Sciatic nerve (tissue), 2 donors: Measurements from ENCODE around the gene BTBD18. TPM values are rescaled to one million over a fixed set of nuclear protein-coding genes. Genes with fewer than 3 reads are reported as not detected.

Experiments used
- ATAC-seq: fragments of 200-7000 bp; cut with Tn5 transposase; one replicate; pipeline ENCODE4 v1.9.1; 2020; ENCODE audit warnings: mild to moderate bottlenecking, moderate library complexity
- DNase-seq: peaks from one replicate; pipeline ENCODE4 v3.0.0-alpha.2; 2020; ENCODE audit warnings: low spot score
- intact Hi-C: fragments of 100-400 bp; cut with DNase I; formaldehyde crosslinking; loops from one replicate; pipeline ENCODE4 v1.14.2; 2022
- total RNA-seq: library from RNA; stranded (reverse); fragmentation: NEBNext Ultra II Directional; extraction: Animal tissue kit (Norgen Biotek cat#: 25700); gene quantifications from one replicate; pipeline ENCODE4 v1.2.1, GENCODE V29; 2021
- donor health status: DM: no; HTN: no; CAD: no.
- donor health status: DM: no; HTN: no; CAD: no.

Gene BTBD18, protein sequence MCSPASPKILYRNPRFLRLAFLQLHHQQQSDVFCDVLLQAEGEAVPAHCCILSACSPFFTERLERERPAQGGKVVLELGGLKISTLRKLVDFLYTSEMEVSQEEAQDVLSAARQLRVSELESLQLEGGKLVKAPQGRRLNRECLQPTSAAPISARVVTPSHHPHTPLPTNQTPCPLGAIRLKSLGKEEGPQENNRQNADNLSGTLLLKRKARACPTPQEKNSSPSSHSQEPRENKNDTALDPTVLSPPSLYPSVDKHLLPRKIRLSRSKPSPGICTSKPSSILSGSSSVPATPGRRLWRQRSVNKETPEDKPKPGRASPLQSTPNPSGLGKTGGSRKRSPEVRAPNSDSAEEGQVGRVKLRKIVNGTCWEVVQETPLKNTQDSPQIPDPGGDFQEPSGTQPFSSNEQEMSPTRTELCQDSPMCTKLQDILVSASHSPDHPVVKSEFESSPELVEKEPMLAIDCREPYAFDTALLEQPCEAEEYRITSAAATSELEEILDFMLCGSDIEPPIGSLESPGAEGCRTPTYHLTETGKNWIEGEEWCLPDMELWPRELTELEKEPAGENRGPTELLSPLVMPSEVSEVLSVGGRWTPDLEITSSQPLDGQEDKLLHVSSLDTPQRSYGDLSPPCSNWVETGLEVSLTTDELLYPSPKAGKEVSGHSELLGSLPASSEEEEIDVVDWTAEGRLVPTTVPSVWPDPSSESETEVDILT
- total RNA-seq, result not detected

- intact Hi-C loops, result no loop called here
- peak; percentile 76 for ATAC-seq
- no peak for DNase-seq
Measured at GRCh38 chr11:57751676-57752253, at the start of gene BTBD18. Gene BTBD18 (minus strand): TSS chr11:57751819. CDS start chr11:57751188, 631 bp downstream.

DNA sequence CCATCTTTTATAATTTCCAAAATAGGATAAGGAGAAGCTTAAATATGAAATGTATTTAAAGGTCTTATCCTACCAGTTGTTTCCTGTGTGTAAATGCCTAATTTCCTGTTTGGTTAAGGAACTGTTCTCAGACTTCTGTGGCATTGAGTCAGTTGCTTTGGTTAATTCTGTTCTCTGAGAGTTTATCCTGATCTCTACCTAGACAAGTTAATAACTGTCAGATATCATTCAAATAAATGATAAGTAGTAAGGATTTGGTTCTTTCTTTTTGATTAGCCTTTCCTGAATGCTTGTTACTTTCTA lies 49.5 kb upstream of the BTBD18 start:
- ATAC-seq, result no peak
- DNase-seq, result no peak
- intact Hi-C loops, result loop anchor here (10.0 kb wide), 2 partner anchors 56 to 136 kb away; partner anchors contain the start of genes SELENOH and ZDHHC5

DNA sequence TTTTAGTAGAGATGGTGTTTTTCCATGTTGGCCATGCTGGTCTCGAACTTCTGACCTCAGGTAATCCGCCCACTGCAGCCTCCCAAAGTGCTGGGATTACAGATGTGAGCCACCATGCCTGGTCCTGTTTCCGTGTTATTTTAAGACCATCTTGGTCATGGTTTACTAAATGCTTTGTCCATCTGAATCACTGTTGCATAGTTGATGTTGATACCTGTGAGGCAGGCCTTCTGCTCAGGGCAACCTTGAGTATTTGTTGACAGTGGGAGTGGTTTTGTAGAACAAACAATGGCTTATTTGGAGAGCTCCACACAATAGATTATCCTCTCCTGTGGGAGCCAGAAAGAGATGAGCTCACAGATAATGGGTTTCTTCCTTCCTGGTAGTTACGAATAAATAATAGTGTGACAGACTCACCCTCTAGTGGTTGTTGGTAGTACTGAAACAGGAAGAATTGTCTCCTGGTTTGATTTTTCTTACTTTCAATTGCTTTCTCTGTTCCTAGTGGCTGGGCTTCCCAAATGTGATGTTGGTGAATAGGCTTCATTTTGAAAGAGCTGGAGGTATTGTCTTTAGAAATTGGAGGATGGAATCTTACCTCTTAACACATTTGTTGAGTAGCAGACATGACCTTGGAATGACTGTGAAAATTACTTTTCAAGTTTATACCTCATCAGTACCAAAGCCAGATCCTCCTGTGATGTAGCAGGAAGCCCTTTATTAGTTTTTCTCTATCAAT lies 49.0 kb upstream of the BTBD18 start:
- DNase-seq (no peak), ATAC-seq (peak; percentile 89)
- intact Hi-C loops, result loop anchor here (10.0 kb wide), 2 partner anchors 56 to 136 kb away; partner anchors contain the start of genes SELENOH and ZDHHC5

DNA sequence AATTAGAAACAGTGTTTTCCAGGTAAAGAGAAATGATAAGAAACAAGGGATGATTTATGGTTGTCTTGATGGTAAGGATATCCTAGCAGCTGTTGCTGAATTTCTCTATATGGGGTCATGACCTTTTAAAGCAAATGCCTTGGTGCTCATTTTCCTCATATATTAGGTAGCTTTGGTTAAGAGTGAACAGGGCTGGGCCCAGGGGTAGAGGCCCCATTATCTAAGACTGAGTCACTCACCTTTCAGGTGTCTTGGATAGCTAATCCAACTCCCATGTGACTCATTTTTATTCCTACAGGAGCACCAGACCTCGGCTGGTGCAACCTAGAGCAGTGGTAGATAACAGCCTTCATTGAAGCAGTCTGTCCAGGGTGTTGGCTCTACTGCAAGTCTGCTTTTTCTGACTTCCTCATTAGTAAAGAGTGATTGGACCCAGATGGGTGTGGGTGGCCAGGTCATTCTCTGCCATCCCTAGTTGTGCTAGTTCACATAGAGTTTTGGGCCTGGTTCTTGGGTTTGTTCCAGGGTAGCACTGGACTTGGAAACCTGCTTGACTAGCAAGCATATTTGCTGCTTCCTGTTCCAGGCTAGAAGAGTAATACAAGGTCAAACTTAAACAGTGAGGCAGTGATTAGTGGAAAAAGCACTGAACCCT lies 47.4 kb upstream of the BTBD18 start:
- DNase-seq, result no peak
- intact Hi-C loops, result no loop called here

GRCh38 chr11:57793351-57794115 lies 41.9 kb upstream of the BTBD18 start:
- DNase-seq (no peak), ATAC-seq (no peak)
- intact Hi-C loops, result no loop called here

More for the DNA sequence above, 47.4 kb upstream of the BTBD18 start:
- peak; percentile 66 for ATAC-seq

GRCh38 chr11:57792870-57793269 lies 41.3 kb upstream of the BTBD18 start:
- intact Hi-C loops, result no loop called here
- peak; percentile 62 for ATAC-seq
- DNase-seq, result no peak

GRCh38 chr11:57792060-57792541 lies 40.5 kb upstream of the BTBD18 start:
- intact Hi-C loops, result no loop called here
- DNase-seq, result peak; percentile 73
- ATAC-seq, result peak; percentile 85

DNA sequence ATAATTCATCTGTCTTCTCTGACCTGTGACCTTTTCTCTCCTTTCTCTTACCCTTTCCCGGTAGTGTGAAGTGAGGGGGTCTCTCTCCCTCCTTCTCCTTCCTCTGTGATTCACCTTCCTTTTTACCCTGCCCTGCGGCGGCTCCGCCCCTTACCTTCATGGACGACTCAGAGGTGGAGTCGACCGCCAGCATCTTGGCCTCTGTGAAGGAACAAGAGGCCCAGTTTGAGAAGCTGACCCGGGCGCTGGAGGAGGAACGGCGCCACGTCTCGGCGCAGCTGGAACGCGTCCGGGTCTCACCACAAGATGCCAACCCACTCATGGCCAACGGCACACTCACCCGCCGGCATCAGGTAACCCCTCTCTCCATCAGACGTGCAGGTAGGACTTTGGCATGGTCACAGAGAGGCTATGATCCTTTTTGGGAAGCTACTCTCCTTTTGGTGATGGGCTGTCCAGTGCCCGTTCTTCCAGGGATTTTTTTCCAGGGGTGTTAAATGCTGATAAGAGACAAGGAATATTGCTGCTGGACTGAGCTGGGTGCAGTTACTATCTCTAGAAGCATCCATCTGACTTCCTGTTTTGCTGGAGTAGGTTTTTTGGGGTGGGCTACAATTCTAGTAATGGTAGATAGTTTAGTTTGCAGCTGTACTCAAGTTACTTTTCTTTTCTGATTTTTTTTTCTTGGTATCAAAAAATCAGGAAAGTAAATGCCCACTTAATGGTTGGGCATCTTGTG lies 39.9 kb upstream of the BTBD18 start:
- intact Hi-C loops, result no loop called here
- ATAC-seq (no peak), DNase-seq (no peak)

DNA sequence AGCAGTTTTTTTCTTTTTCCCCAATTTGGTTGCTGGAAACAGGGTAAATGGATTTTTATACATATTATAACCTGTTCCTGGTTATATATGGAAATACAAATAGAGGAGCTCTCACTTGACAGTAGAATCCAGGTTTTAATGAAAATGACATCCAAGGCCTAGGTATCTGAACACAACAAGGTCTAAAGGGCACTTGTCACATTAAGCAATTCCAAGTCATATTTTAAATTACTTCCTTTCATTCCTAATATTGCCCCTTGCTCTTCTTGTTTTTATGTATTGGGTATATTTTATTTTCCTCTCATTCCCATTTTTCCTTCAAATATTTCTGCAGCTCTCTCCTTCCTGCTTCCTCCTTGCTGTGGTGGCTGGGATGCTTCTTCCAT lies 37.1 kb upstream of the BTBD18 start:
- intact Hi-C loops, result no loop called here
- DNase-seq (no peak), ATAC-seq (no peak)

DNA sequence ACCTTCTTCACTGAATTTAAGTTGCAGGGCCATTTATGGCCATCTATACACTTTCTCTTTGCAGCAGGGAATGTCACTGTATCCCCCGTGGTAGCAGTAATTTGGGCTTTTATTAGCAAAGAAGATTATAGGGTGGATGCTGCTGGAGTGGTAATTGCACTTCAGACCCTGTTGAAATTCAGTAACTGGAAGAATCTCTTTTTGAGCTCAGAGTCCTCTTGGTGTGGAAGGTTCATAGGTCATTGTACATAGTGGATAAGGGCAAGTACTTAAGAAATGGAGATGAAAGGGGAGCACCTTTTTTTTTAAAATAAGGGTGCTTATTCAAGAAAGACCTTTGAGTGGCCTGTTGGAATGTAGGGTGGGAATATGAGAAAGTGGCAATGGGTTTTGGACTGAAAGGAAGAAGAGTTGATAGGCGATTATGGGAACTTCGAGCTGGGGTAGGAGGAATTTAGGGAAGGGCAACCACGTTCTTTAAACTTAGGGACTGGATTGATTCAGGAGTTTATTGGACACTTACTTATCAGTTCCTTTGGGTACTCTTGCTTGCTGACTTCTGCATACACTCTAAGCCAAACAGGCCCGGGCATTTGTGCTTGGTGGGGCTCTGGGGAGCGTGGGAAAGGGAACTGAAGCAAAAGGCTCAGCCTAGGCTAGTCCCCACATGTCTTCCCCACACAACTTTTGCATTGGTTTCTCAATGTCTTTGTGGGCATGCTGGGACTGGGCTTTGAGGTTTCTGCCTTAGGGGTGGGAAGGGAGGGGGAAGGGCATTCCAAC lies 36.5 kb upstream of the BTBD18 start:
- ATAC-seq (peak; percentile 31), DNase-seq (no peak)
- intact Hi-C loops, result no loop called here

DNA sequence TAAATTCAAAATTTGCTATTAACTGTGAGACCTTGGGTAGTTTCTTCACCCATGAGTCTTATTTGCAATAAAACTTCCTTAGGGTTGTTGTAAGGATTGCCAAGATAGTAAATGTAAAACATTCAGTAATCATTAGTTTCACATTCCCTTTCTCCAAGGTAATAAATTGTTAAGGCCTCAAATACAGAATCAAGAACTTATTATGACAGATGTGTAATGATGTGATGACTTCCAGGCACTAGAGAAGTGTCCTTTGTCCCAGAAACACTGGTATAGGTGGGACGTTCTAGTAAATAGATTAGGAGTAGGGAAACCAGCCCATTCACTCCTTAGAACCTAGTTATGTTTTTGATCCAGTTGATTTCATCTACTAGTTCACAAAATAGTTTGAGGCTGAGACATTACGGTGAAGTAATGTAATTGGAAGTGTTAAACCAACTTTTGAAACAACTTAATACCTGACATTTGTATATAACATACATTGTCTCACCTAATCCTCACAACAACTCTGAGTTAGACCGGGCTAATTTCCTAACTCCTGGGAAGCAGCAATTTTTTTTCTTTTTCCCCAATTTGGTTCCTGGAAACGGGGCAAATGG lies 35.5 kb upstream of the BTBD18 start:
- no peak for ATAC-seq
- intact Hi-C loops, result no loop called here

DNA sequence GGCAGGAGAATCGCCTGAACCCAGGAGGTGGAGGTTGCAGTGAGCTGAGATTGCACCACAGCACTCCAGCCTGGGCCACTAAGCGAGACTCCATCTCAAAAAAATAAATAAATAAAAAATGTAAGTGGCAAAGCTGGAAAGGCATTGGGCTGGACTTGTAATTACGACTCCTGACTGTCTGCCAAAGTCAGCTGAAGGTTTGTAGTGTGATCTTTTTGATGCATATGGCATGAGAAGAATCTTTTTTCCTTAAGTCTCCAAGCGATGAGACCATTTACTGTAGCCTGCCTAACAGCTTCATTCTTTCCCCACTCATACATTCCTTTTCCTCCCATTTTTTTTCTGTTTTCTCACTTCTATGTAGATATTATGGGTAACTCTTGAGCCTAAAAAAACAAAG lies 34.8 kb upstream of the BTBD18 start:
- DNase-seq, result no peak
- ATAC-seq, result no peak
- intact Hi-C loops, result no loop called here

More for the DNA sequence above, 35.5 kb upstream of the BTBD18 start:
- no peak for DNase-seq

DNA sequence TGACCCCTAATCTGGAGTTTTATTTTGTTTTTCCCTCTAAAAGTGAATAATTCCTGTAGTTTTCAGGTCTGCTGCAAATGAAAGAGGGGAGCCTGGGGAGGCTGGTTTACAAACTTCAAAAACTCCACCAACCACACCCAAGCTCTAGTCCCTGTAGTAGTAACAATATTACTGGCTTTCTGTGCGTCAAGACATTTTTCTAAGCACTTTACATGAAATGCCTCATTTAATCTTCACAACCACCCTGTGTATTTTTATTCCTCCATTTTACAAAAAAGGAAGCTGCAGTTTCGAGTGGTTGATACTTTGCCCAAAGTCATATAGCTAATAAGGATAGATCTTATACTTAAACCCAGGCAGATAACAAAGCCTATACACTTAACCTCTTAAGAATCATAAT lies 33.5 kb upstream of the BTBD18 start:
- no peak for ATAC-seq
- DNase-seq, result no peak
- intact Hi-C loops, result no loop called here

DNA sequence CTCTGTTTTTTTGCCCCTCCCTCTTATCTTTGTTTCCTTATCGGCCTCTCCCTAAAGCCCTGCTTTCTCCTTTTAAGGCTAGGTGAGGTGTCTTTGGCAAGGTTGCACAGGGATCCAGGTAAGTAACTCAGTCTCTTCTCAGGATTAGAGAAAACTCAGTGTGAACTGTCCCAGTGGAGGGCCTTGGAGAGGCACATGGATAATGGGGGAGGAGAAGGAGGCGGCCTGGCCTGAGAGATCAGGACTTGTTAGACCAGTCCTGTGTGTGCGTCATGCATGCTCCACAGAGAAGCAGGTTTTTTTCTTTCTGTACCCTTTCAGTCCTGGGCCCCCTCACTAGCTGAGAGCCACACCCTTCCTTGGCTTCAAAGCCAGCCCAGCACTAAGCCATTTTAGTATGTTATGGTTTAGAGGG lies 29.9 kb upstream of the BTBD18 start:
- intact Hi-C loops, result no loop called here
- ATAC-seq (no peak), DNase-seq (no peak)

GRCh38 chr11:57779276-57779675 lies 27.7 kb upstream of the BTBD18 start:
- DNase-seq, result no peak
- intact Hi-C loops, result no loop called here
- ATAC-seq, result peak; percentile 76

GRCh38 chr11:57778318-57779037 lies 26.9 kb upstream of the BTBD18 start:
- ATAC-seq (peak; percentile 94), DNase-seq (peak; percentile 91)
- intact Hi-C loops, result no loop called here
